Kidney epithelial cell (primary cell): ENCODE data around the gene VWA5A. TPM values are rescaled to one million over a fixed set of nuclear protein-coding genes. Genes with fewer than 3 reads are reported as not detected.
A peak's percentile ranks its signal among the peaks of the same experiment; 100 is the strongest.

ENCODE experiments used
- DNase-seq: peaks from one replicate; pipeline ENCODE4 v3.0.0-alpha.2; 2010; ENCODE audit warnings: low read depth
- H3K27me3 ChIP-seq: 2 replicates; pipeline ENCODE4 v1.6.0; 2011; ENCODE audit warnings: low read length; ENCODE audit not compliant: control insufficient read depth, insufficient read depth
- H3K36me3 ChIP-seq: 2 replicates; pipeline ENCODE4 v1.5.1; 2011; ENCODE audit warnings: low read length; ENCODE audit not compliant: control insufficient read depth, insufficient read depth
- H3K4me3 ChIP-seq: 2 replicates; pipeline ENCODE4 v1.5.1; 2011; ENCODE audit warnings: low read depth, mild to moderate bottlenecking, control low read depth, low read length
- CTCF ChIP-seq: IDR thresholded peaks from 2 replicates; pipeline ENCODE4 v1.5.1; 2011; ENCODE audit warnings: mild to moderate bottlenecking, moderate library complexity, low read length, control low read depth, inconsistent platforms; ENCODE audit not compliant: insufficient read depth, poor library complexity, severe bottlenecking
- total RNA-seq: library from RNA; depleted of rRNA; stranded (reverse); fragments of >200 nt; gene quantifications from 2 replicates; pipeline ENCODE4 v1.2.3, GENCODE V29; 2015

Gene VWA5A
- total RNA-seq, 1 donor from 2014 or later, result 33.4 TPM

GRCh38 chr11:124193221-124194010 is 78.2 kb downstream of the VWA5A start:
- TF ChIP-seq CTCF, result no peak
- no peak for DNase-seq
- no peaks in the 10 kb centered on the region for H3K27me3 ChIP-seq
- no peaks in the 10 kb centered on the region for H3K36me3 ChIP-seq
- no peak overlapping the region for H3K4me3 ChIP-seq

- no peaks in the 10 kb centered on the region for H3K27me3 ChIP-seq
Measured at GRCh38 chr11:124194293-124195188, 79.3 kb downstream of the VWA5A start.

GRCh38 chr11:124195189-124195734 is 80.0 kb downstream of the VWA5A start:
- H3K4me3 ChIP-seq, result no peak overlapping the region
- TF ChIP-seq CTCF, result peak; percentile 82
- DNase-seq, result peak; percentile 14
- H3K27me3 ChIP-seq, result no peaks in the 10 kb centered on the region
- no peaks in the 10 kb centered on the region for H3K36me3 ChIP-seq

More at GRCh38 chr11:124194293-124195188, 79.3 kb downstream of the VWA5A start:
- Histone ChIP-seq H3K36me3 (no peaks in the 10 kb centered on the region), H3K4me3 (no peak overlapping the region)
- no peak for TF ChIP-seq CTCF
- DNase-seq, result no peak

Other genes starting within 250 kb of the VWA5A start
- not detected in 2 replicates for gene TMEM225, start 229.8 kb upstream of the VWA5A start, total RNA-seq
- not detected in 2 replicates for gene OR8D4, start 213.3 kb upstream of the VWA5A start, total RNA-seq
- gene OR4D5, start 175.8 kb upstream of the VWA5A start, total RNA-seq, result not detected in 2 replicates
- gene OR6T1, start 171.6 kb upstream of the VWA5A start, total RNA-seq, result 0.34 TPM in 1 of 2 replicates, not detected in the other
- gene OR10S1, start 137.7 kb upstream of the VWA5A start, total RNA-seq, result not detected in 2 replicates
- gene OR10G6, start 120.3 kb upstream of the VWA5A start, total RNA-seq, result not detected in 2 replicates
- gene OR10G4, start 102.5 kb upstream of the VWA5A start, total RNA-seq, result not detected in 2 replicates
- gene OR10G9, start 92.4 kb upstream of the VWA5A start, total RNA-seq, result not detected in 2 replicates
- not detected in 2 replicates for gene OR10G8, start 88.7 kb upstream of the VWA5A start, total RNA-seq
- gene OR10G7, start 74.1 kb upstream of the VWA5A start, total RNA-seq, result not detected in 2 replicates
- gene OR10D3, start 67.9 kb downstream of the VWA5A start, total RNA-seq, result not detected in 2 replicates
- not detected in 2 replicates for gene OR8G1, start 125.6 kb downstream of the VWA5A start, total RNA-seq
- gene OR8G5, start 140.9 kb downstream of the VWA5A start, total RNA-seq, result not detected in 2 replicates
- not detected in 2 replicates for gene OR8D1, start 198.5 kb downstream of the VWA5A start, total RNA-seq
- not detected in 2 replicates for gene OR8D2, start 204.7 kb downstream of the VWA5A start, total RNA-seq